ENCODE results near the gene KRTAP10-5.
"Not testable (repeated sequence)": the region's sequence is repeated elsewhere in the genome, so short reads cannot be mapped to it uniquely, and the experiment has no call there.

Gene KRTAP10-5

GRCh38 chr21:44590311-44590721, 9.9 kb upstream of the KRTAP10-5 start:
- DNase-seq, result no peak

GRCh38 chr21:44589586-44590305, 9.3 kb upstream of the KRTAP10-5 start:
- DNase-seq, result no peak

GRCh38 chr21:44589094-44589493, 8.7 kb upstream of the KRTAP10-5 start:
- DNase-seq, result no peak

DNA sequence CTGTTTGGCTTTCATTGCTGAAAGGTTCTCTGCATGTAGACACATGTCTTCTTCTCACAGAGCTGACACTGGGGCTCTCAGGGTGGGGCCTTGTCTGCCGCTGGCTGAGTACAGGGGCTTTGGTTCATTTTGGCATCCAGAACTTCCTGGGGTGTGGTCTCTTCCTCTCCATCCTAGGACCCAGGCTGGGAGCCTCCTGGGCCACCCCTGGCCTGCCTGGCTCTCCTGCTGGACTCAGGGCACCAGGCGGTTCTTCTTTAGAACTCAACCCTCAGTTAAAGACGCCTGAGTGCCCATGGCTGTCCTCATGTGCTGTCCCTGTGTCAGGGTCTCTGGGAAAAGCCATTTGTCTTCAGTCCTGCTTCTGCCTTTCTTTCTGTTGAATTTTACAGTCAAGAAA, 5.5 kb upstream of the KRTAP10-5 start:
- DNase-seq, result no peak

GRCh38 chr21:44583800-44584147, 3.4 kb upstream of the KRTAP10-5 start:
- no peak for DNase-seq

GRCh38 chr21:44583089-44583799, 2.8 kb upstream of the KRTAP10-5 start:
- DNase-seq, result no peak

DNA sequence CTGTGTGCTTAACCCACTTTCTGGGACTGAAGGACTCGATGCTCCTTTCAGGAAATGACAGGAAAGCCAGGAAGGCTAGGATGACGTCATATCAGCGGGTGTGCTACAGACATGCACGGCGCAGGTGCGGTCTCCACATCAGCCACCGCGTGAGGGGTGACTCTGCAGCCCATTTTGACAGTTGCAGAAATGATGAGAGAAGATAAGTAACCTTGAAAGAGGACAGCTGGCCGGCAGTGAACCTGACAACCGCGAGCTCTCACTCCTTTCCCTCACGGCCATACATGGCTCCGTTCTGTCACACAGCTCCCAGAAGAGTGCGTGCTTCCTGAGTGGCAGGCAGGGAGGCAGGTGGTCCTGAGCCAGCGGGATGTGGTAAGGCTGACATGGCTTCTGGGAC, 1.7 kb upstream of the KRTAP10-5 start:
- no peak for DNase-seq

GRCh38 chr21:44581158-44581557, 754 bp upstream of the KRTAP10-5 start:
- DNase-seq, result no peak

- DNase-seq, result no peak
Measured at GRCh38 chr21:44579833-44580144, 615 bp downstream of the KRTAP10-5 start.

DNA sequence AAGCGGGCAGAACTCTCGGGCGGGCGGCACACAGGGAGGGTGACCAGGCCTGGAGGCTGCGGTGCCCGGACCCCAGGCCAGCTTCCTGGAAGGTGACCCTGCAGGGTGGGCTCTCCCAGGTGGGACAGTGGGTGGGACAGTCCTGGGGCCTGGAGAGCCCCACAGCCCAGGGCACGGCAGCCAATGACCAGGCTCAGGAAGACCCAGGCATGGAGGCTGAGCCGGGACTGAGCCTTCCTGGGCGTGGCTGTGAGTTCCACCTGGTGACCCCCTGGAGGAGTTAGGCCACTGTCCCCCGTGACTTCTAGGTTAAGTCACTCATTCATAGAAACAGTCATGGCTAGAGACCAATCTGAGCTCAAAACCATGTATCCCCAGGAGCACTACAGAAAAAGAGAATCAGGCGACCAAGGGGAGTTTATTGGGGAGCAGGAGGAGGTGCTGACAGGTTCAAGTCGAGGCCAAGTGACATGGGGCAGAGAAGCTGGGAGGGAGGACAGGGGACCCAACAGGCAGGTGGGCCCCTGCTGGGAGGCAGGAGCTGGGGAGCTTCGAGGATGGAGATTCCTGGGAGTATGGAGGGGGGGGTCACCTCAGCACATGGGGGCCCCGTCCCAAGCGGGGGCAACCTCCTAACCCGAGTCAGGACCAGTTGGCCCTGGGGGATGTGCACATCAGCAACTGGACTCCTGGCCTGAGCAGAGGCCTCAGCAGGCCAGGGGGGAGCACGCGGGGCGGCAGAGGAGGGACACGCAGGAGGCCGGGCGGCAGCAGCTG, 1.2 kb downstream of the KRTAP10-5 start:
- no peak for DNase-seq

DNA sequence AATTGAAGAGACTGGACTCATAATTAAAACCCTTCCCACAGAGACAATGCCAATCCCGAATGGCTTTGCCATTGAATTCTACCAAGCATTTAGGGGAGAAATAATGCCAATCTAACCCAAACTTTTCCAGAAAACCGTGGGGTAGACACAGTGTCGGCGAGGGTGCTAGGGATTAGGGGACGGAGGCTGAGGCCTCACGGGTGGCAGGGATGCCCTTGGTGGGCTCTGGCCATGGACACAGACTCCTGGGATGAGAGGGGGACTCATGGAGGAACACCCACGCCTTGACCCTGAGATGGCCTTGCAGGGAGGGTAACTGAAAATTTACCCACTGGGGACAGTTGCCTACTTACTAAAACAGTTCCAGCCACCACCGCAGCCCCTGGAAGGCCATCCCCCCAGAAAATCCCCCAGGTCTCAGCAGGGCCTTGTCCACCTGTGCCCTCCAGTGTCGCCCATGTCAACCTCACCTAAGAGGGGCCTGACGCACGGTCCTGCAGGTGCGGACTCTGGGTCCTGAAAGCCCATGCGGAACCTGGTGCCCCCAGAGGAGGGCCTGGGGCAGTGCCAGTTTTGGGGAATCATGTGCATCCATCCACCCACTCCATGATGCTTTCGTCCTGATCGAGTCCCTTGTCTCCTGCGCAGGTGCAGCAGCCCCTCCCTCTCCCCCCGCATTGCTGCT, 1.9 kb downstream of the KRTAP10-5 start:
- no peak for DNase-seq

DNA sequence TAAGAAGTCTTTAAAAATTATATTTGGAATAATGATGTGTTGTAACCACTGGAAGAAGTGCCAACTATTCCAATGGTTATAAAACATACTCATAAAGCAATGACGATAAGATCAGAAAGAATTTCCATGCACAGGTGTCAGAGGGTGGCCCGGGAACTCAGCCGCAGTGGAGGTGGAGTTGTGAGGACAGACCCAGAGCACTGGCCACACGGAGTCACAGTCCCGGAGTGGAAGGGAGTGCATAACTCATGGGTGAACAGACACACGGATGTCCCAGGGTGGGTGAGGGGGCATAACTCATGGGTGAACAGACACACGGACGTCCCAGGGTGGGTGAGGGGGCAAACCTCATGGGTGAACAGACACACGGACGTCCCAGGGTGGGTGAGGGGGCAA, 4.4 kb downstream of the KRTAP10-5 start:
- DNase-seq, result no peak

DNA sequence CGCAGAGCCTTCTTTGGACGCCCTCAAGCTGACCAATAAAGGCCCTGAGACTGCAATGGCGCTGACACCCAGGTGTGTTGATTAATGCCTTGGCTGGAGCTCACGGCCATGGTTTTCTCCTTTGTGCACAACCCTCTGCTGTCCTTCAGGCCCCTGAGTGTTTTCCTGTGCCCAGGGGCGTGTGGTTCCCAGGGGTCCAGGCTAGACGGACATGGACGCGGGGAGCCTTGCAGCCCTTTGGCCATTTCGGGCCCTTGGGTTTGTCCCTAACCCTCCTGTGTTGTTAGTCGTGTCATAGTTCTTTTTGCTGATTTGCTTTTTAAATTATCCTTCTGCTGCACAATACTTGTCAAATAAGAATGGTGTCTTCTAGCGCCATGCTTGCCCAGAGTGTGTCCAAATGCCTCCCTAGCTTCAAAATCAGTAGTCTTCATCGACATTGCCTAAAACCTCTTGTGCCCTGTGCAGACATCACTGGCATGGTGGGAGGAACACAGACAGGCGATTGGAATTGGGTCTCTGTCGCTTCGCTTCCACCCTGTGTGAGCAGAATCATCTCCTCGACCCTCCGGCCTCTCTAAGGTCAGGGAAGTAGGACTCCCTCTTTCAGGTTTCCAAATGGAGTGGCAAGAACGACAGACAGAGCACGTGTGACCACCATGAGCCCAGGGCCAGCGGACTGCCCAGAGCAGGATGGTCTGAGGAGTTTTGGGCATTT, 4.9 kb downstream of the KRTAP10-5 start:
- no peak for DNase-seq

- DNase-seq, result no peak
Measured at GRCh38 chr21:44574457-44575306, 5.7 kb downstream of the KRTAP10-5 start.

GRCh38 chr21:44573630-44574456, 6.6 kb downstream of the KRTAP10-5 start, which contains the start of gene KRTAP10-4:
Gene KRTAP10-4, plus strand, starts transcription at chr21:44573729. Its CDS starts 30 bp downstream, at chr21:44573759.
- DNase-seq, result not testable (repeated sequence)

DNA sequence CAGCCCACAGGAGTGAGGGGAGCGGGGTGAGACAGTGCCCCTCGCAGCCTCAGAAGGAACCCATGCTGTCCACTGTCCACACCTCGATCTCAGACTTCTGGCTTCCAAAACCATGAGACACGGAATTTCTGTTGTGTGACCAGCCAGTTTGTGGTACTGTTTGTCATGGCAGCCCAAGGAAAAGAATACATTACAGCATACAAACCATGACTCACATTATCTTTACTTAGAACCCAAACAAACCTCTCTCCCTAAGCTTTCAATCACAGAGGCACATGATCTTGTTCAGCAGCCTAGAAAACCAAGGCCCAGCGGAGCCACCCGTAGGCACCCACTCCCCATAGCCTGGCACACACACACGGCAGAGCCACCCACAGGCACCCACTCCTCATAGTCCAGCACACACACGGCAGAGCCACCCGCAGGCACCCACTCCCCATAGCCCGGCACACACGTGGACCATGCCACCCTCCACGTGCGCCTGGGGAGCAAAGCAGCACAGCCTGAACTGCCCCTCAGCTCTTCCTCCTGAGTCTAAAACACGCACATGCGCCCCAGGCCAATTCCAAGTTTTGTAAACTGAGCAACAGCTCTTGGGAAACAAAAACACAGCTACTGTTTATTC, 7.3 kb downstream of the KRTAP10-5 start:
- DNase-seq, result no peak

DNA sequence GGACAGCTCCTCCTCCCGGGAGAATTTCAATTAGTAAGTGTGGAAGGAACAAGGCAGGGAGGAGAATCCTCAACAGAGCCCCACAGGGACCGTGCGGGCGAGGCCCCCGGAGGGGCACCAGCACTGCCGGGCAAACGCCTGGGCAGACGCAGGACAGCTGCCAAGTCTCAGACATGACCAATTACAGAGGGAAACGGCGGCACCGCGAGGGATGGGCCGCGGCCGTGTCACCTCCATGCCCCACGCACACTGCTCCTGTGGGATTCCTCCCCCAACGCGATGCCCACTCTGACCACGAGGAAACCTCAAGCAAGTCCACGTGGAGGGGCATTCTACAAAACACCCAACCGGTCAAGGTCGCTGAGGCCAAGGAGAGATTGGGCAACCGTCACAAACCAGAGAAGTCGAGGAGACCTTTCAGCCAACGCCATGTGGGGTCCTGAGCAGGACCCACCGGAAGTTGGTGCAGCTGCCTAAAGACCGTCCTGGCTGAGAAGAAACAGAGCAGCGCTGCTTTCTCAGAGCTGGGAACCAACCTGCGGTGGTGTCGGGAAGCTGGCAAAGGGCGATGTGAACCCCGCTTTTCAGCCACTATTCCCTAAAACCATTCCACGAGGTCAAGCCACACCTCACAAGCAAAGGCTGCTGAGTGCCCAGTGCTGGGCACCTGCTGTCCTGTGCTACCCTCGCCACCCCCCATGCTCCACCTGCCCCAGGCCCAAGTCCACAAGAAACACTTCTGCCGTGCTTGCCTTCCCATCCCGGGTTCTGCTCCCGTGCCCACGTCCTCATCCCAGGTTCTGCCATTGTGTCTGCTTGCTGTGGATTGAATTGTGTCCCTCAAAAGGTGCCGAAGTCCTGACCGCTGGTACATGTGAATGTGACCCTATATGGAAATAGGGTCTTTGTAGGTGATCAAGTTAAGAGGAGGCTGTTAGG, 8.3 kb downstream of the KRTAP10-5 start:
- DNase-seq, result no peak

- no peak for DNase-seq
Measured at GRCh38 chr21:44571296-44571695, 9.1 kb downstream of the KRTAP10-5 start.
